IMR-90 (cell line): Measurements from ENCODE around the gene TSNAXIP1. TPM values are rescaled to one million over a fixed set of nuclear protein-coding genes. Genes with fewer than 3 reads are reported as not detected.

Experiments
- ATAC-seq: fragments of 200-7000 bp; cut with Tn5 transposase; 2 replicates; pipeline ENCODE4 v1.9.1; 2020; ENCODE audit warnings: low read depth, mild to moderate bottlenecking, moderate library complexity
- BruUV-seq: library from RNA; stranded (reverse); fragments of 400-500 nt; replicated peaks from 2 replicates; lab custom pipeline; 2021; lab: Mats Ljungman, UMichigan
- CTCF ChIA-PET: fragments of 300-600 bp; formaldehyde crosslinking; extraction: SDS; loops from one replicate; lab custom pipeline; 2021; ENCODE audit warnings: antibody characterized with exemption; lab: Yijun Ruan, JAX
- POLR2A ChIA-PET: fragments of 300-600 bp; sonication (Branson Sonifier 250); formaldehyde crosslinking; loops from one replicate; lab custom pipeline; 2022; ENCODE audit warnings: antibody characterized with exemption; ENCODE audit not compliant: unreplicated experiment; lab: Charles Lee
- DNase-seq: peaks from one replicate; pipeline ENCODE4 v3.0.0; 2013
- H2AFZ ChIP-seq: replicated peaks from 2 replicates; pipeline ENCODE3; 2013; ENCODE audit warnings: low read length, mild to moderate bottlenecking; ENCODE audit not compliant: poor library complexity
- H2AK5ac ChIP-seq: 2 replicates; pipeline ENCODE4 v1.6.1; 2013; ENCODE audit warnings: low read depth, low read length, inconsistent platforms
- H2AK9ac ChIP-seq: replicated peaks from 2 replicates; pipeline ENCODE3; 2013; ENCODE audit warnings: mild to moderate bottlenecking, low read depth, low read length, moderate library complexity; ENCODE audit not compliant: poor library complexity
- H2BK120ac ChIP-seq: 2 replicates; pipeline ENCODE4 v1.6.1; 2013; ENCODE audit warnings: low read depth, low read length, inconsistent platforms
- H2BK15ac ChIP-seq: 3 replicates; pipeline ENCODE4 v1.6.1; 2013; ENCODE audit warnings: low read depth, low read length, inconsistent platforms
- H2BK20ac ChIP-seq: 2 replicates; pipeline ENCODE4 v1.6.1; 2013; ENCODE audit warnings: low read depth, mild to moderate bottlenecking, inconsistent platforms, low read length, moderate library complexity
- H2BK5ac ChIP-seq: 2 replicates; pipeline ENCODE4 v1.6.1; 2013; ENCODE audit warnings: mild to moderate bottlenecking, low read depth, low read length, inconsistent platforms; ENCODE audit not compliant: poor library complexity, severe bottlenecking
- H3K14ac ChIP-seq: replicated peaks from 2 replicates; pipeline ENCODE4 v1.6.1; 2013; ENCODE audit warnings: low read depth, low read length, inconsistent platforms
- H3K18ac ChIP-seq: 2 replicates; pipeline ENCODE4 v1.6.1; 2013; ENCODE audit warnings: low read depth, low read length, control low read depth
- H3K23ac ChIP-seq: 2 replicates; pipeline ENCODE4 v1.6.1; 2013; ENCODE audit warnings: low read depth, low read length, inconsistent platforms
- H3K27ac ChIP-seq: 2 replicates; pipeline ENCODE4 v1.5.1; 2013; ENCODE audit warnings: mild to moderate bottlenecking, control low read depth, low read length; ENCODE audit not compliant: insufficient read depth
- H3K27me3 ChIP-seq: 2 replicates; pipeline ENCODE4 v1.6.1; 2013; ENCODE audit warnings: low read length; ENCODE audit not compliant: control insufficient read depth, insufficient read depth
- H3K36me3 ChIP-seq: 2 replicates; pipeline ENCODE4 v1.6.1; 2013; ENCODE audit warnings: low read length, mixed read lengths; ENCODE audit not compliant: control insufficient read depth, insufficient read depth
- H3K4ac ChIP-seq: 2 replicates; pipeline ENCODE4 v1.6.1; 2013; ENCODE audit warnings: low read depth, low read length, inconsistent platforms
- H3K4me1 ChIP-seq: 2 replicates; pipeline ENCODE4 v1.6.1; 2013; ENCODE audit warnings: low read length, mixed read lengths; ENCODE audit not compliant: control insufficient read depth, insufficient read depth
- H3K4me2 ChIP-seq: 2 replicates; pipeline ENCODE4 v1.6.1; 2013; ENCODE audit warnings: low read depth, mild to moderate bottlenecking, control low read depth, low read length, moderate library complexity
- H3K4me3 ChIP-seq: 2 replicates; pipeline ENCODE4 v1.5.1; 2013; ENCODE audit warnings: low read depth, mild to moderate bottlenecking, control low read depth, low read length, moderate library complexity; ENCODE audit not compliant: insufficient read depth
- H3K56ac ChIP-seq: 2 replicates; pipeline ENCODE4 v1.6.1; 2013; ENCODE audit warnings: low read length, inconsistent platforms; ENCODE audit not compliant: insufficient read depth; ENCODE audit errors: extremely low read depth
- H3K79me1 ChIP-seq, 2 experiments: 2 replicates each; pipeline ENCODE4 v1.6.1; 2013; ENCODE audit warnings: low read length in 2 of 2, inconsistent platforms in 1 of 2, low read depth in 1 of 2
- H3K9ac ChIP-seq: 2 replicates; pipeline ENCODE4 v1.6.1; 2013; ENCODE audit warnings: low read depth, low read length, control low read depth
- H3K9me1 ChIP-seq: 2 replicates; pipeline ENCODE4 v1.6.1; 2013; ENCODE audit warnings: low read length, inconsistent platforms; ENCODE audit not compliant: insufficient read depth
- H3K9me3 ChIP-seq: 2 replicates; pipeline ENCODE4 v1.6.1; 2013; ENCODE audit warnings: low read length; ENCODE audit not compliant: control insufficient read depth, insufficient read depth
- H4K20me1 ChIP-seq: 2 replicates; pipeline ENCODE4 v1.6.1; 2013; ENCODE audit warnings: low read length, inconsistent platforms; ENCODE audit not compliant: insufficient read depth
- H4K5ac ChIP-seq: 2 replicates; pipeline ENCODE4 v1.6.1; 2013; ENCODE audit warnings: mild to moderate bottlenecking, low read depth, low read length, control low read depth
- H4K8ac ChIP-seq, 2 experiments: 2 replicates each; pipeline ENCODE4 v1.6.1; 2013; ENCODE audit warnings: low read depth in 2 of 2, low read length in 2 of 2, control low read depth in 1 of 2, inconsistent platforms in 1 of 2
- H4K91ac ChIP-seq: 2 replicates; pipeline ENCODE4 v1.6.1; 2013; ENCODE audit warnings: low read depth, low read length, inconsistent platforms; ENCODE audit not compliant: insufficient read depth
- CTCF ChIP-seq: conservative IDR thresholded peaks from 2 replicates; pipeline ENCODE4 v1.5.1; 2012; ENCODE audit warnings: mild to moderate bottlenecking, low read depth, low read length, improper control_type of control experiment
- FOS ChIP-seq: fragments of 150-350 bp; IDR thresholded peaks from 2 replicates; pipeline ENCODE4 v1.6.1; 2016; ENCODE audit warnings: low read depth, low read length
- MAZ ChIP-seq: IDR thresholded peaks from 2 replicates; pipeline ENCODE4 v1.6.1; 2012; ENCODE audit warnings: low read depth, mild to moderate bottlenecking, low read length, improper control_type of control experiment, moderate library complexity, borderline replicate concordance
- MXI1 ChIP-seq: IDR thresholded peaks from 2 replicates; pipeline ENCODE4 v1.6.1; 2012; ENCODE audit warnings: low read depth, mild to moderate bottlenecking, low read length, moderate library complexity, borderline replicate concordance
- WGBS, 2 experiments: methylation state at CpG; one replicate each; pipeline versions ENCODE4 v1.1.5 to v1.1.7; 2013; ENCODE audit warnings: missing lambda C conversion rate in 2 of 2; ENCODE audit not compliant: insufficient read length in 1 of 2; ENCODE audit errors: extremely low coverage in 2 of 2; 5-methylcytosine and 5-hydroxymethylcytosine counted together
- dilution Hi-C: fragments of 300-500 bp; cut with HindIII; formaldehyde crosslinking; loops from one replicate; pipeline ENCODE4 v1.14.3; 2018; ENCODE audit warnings: low sequenced_read_pairs; ENCODE audit not compliant: unreplicated experiment
- in situ Hi-C: fragments of 300-500 bp; cut with MboI; formaldehyde crosslinking; loops from 3 replicates; pipeline ENCODE4 v1.14.3; 2019; ENCODE audit warnings: low sequenced_read_pairs, inconsistent platforms, mixed read lengths
- intact Hi-C: fragments of 100-400 bp; cut with micrococcal nuclease; formaldehyde crosslinking; loops from 2 replicates; pipeline ENCODE4 v1.10.0; 2022
- polyA plus RNA-seq, 3 experiments: library from polyadenylated mRNA; depleted of rRNA; stranded (reverse); fragments of >200 nt; gene quantifications; 2 replicates each; pipeline ENCODE4 v1.2.3, GENCODE V29; 2012; ENCODE audit warnings: low replicate concordance in 1 of 3
- total RNA-seq: library from RNA; depleted of rRNA; stranded (reverse); fragments of >200 nt; gene quantifications from 2 replicates; pipeline ENCODE4 v1.2.3, GENCODE V29; 2012
- TF ChIP-seq, protein P1 (sequence below): fragments of 150-350 bp; IDR thresholded peaks from 2 replicates; pipeline ENCODE4 v1.6.1; 2016; ENCODE audit warnings: low read depth, mild to moderate bottlenecking, low read length, moderate library complexity, borderline replicate concordance

Gene TSNAXIP1
- total and polyA plus RNA-seq, 2 of the 4 experiments (the other 2 are of a cell fraction) = 0.72 to 1.4 TPM

- BruUV-seq = no TSS peak
- Histone ChIP-seq H3K4me2 (no peak overlapping the region), H2AK9ac (no peak overlapping the region), H2BK15ac (no peak overlapping the region), H3K18ac (no peak overlapping the region), H4K20me1 (peaks cover 32% of the 10 kb centered on the region), H3K14ac (no peak overlapping the region), H2AK5ac (no peak overlapping the region), H2BK20ac (no peak overlapping the region), H3K4ac (no peak overlapping the region), H3K36me3 (peaks cover 14% of the 10 kb centered on the region), H3K56ac (no peak overlapping the region), H3K27me3 (no peaks in the 10 kb centered on the region), H3K27ac (no peak overlapping the region), H2BK120ac (no peak overlapping the region), H3K79me1 (peaks cover 39 to 84% of the 10 kb centered on the region in 2 experiments), H2AFZ (no peak overlapping the region), H3K9me3 (no peaks in the 10 kb centered on the region), H4K91ac (no peak overlapping the region), H3K4me1 (peaks cover 6% of the 10 kb centered on the region), H3K9ac (no peak overlapping the region), H3K23ac (no peak overlapping the region; the same call in 1 of the 2 replicates), H3K9me1 (peaks cover 18% of the 10 kb centered on the region), H4K5ac (no peak overlapping the region), H3K4me3 (no peak overlapping the region), H4K8ac (no peak overlapping the region), H2BK5ac (no peak overlapping the region)
- ChIA-PET POLR2A (no interaction called here), CTCF (no interaction called here)
- TF ChIP-seq, protein P1, sequence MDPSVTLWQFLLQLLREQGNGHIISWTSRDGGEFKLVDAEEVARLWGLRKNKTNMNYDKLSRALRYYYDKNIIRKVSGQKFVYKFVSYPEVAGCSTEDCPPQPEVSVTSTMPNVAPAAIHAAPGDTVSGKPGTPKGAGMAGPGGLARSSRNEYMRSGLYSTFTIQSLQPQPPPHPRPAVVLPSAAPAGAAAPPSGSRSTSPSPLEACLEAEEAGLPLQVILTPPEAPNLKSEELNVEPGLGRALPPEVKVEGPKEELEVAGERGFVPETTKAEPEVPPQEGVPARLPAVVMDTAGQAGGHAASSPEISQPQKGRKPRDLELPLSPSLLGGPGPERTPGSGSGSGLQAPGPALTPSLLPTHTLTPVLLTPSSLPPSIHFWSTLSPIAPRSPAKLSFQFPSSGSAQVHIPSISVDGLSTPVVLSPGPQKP = no peak
- no peak for TF ChIP-seq FOS
- TF ChIP-seq MAZ = no peak
- no peak for TF ChIP-seq MXI1
- no peak for TF ChIP-seq CTCF
- intact Hi-C loops (loop anchor here (10.0 kb wide), 1 partner anchor 276 kb away; the partner anchor contains the start of gene RIPOR1), in situ Hi-C loops (no loop called here), dilution Hi-C loops (no loop called here)
- DNase-seq = no peak
- no CpG with 5 or more reads among the region's 1 CpG for WGBS, 2 experiments
- ATAC-seq = no peak
These were observed 5.4 kb upstream of the TSNAXIP1 start for GRCh38 chr16:67801241-67801640.
